K562 (cell line): ENCODE data around the gene OMG. TPM values are rescaled to one million over a fixed set of nuclear protein-coding genes. Genes with fewer than 3 reads are reported as not detected.
A peak's percentile ranks its signal among the peaks of the same experiment; 100 is the strongest.

Source experiments
- ARNT ChIP-seq, 2 experiments: fragments of 450-650 bp; IDR thresholded peaks; 2 replicates each; pipeline ENCODE4 v1.6.1; 2016; ENCODE audit warnings: mild to moderate bottlenecking in 1 of 2
- BACH1 ChIP-seq: fragments of 200-800 bp; sonication (Bioruptor generic); IDR thresholded peaks from 2 replicates; pipeline ENCODE4 v1.6.1; 2016; ENCODE audit warnings: missing genetic modification characterization, missing compliant biosample characterization
- BCOR ChIP-seq: fragments of 450-650 bp; IDR thresholded peaks from 2 replicates; pipeline ENCODE4 v1.6.1; 2016
- CAMTA2 ChIP-seq: fragments of 250-450 bp; sonication (Bioruptor Pico); conservative IDR thresholded peaks from 2 replicates; pipeline ENCODE4 v1.5.1; 2022
- CBFA2T3 ChIP-seq: fragments of 450-650 bp; IDR thresholded peaks from 2 replicates; pipeline ENCODE4 v1.6.1; 2017
- CCNT2 ChIP-seq: IDR thresholded peaks from 2 replicates; pipeline ENCODE4 v1.6.1; 2011; ENCODE audit warnings: borderline replicate concordance, low read depth, mild to moderate bottlenecking, moderate library complexity, mixed read lengths, low read length; ENCODE audit not compliant: insufficient read length; ENCODE audit errors: extremely low read depth
- DPF2 ChIP-seq: fragments of 450-650 bp; IDR thresholded peaks from 2 replicates; pipeline ENCODE4 v1.6.1; 2016
- FOSL1 ChIP-seq: fragments of 200-800 bp; sonication (Bioruptor generic); conservative IDR thresholded peaks from 2 replicates; pipeline ENCODE4 v1.6.1; 2016; ENCODE audit warnings: missing genetic modification characterization, missing compliant biosample characterization
- FOXK2 ChIP-seq, 2 experiments: fragments of 450-650 bp; IDR thresholded peaks in 1 of 2; conservative IDR thresholded peaks in 1 of 2; 2 replicates each; pipeline ENCODE4 v1.6.1; 2016; ENCODE audit warnings: low read depth in 2 of 2, mild to moderate bottlenecking in 1 of 2
- GTF2A2 ChIP-seq: IDR thresholded peaks from 2 replicates; pipeline ENCODE4 v1.6.1; 2016; ENCODE audit warnings: mild to moderate bottlenecking, missing genetic modification characterization, missing compliant biosample characterization
- HDAC2 ChIP-seq: fragments of 450-650 bp; IDR thresholded peaks from 2 replicates; pipeline ENCODE4 v1.6.1; 2016; ENCODE audit warnings: mild to moderate bottlenecking
- KLF13 ChIP-seq: fragments of 450-650 bp; IDR thresholded peaks from 2 replicates; pipeline ENCODE4 v1.6.1; 2016; ENCODE audit warnings: missing genetic modification characterization, low read depth, mild to moderate bottlenecking, missing compliant biosample characterization, moderate library complexity, borderline replicate concordance
- LARP7 ChIP-seq: fragments of 450-650 bp; IDR thresholded peaks from 2 replicates; pipeline ENCODE4 v1.6.1; 2016
- MAFF ChIP-seq: IDR thresholded peaks from 2 replicates; pipeline ENCODE4 v1.6.1; 2012; ENCODE audit warnings: low read length, improper control_type of control experiment
- NCOA6 ChIP-seq: fragments of 450-650 bp; IDR thresholded peaks from 2 replicates; pipeline ENCODE4 v1.6.1; 2017; ENCODE audit warnings: mild to moderate bottlenecking
- NCOR1 ChIP-seq: fragments of 450-650 bp; IDR thresholded peaks from 2 replicates; pipeline ENCODE4 v1.6.1; 2016; ENCODE audit warnings: mild to moderate bottlenecking, moderate library complexity
- NFRKB ChIP-seq: fragments of 450-650 bp; IDR thresholded peaks from 2 replicates; pipeline ENCODE4 v1.6.1; 2016; ENCODE audit warnings: low read depth
- POLR2AphosphoS5 ChIP-seq: IDR thresholded peaks from 2 replicates; pipeline ENCODE4 v1.6.1; 2011; ENCODE audit warnings: mild to moderate bottlenecking, low read depth, low read length, moderate library complexity; ENCODE audit not compliant: control insufficient read depth, insufficient read depth
- PTRF ChIP-seq: fragments of 450-650 bp; IDR thresholded peaks from 2 replicates; pipeline ENCODE4 v1.6.1; 2016; ENCODE audit warnings: mild to moderate bottlenecking, missing genetic modification characterization, missing compliant biosample characterization
- RCOR1 ChIP-seq, 2 experiments: IDR thresholded peaks; 2 replicates each; pipeline ENCODE4 v1.6.1; 2012; ENCODE audit warnings: low read depth in 2 of 2, low read length in 2 of 2, borderline replicate concordance in 1 of 2, improper control_type of control experiment in 1 of 2
- SMARCA4 ChIP-seq: fragments of 450-650 bp; IDR thresholded peaks from 2 replicates; pipeline ENCODE4 v1.6.1; 2016
- ZKSCAN8 ChIP-seq: fragments of 200-800 bp; sonication (Bioruptor generic); IDR thresholded peaks from 2 replicates; pipeline ENCODE4 v1.6.1; 2016; ENCODE audit warnings: missing genetic modification characterization, missing compliant biosample characterization
- ZNF174 ChIP-seq: fragments of 250-450 bp; sonication (Bioruptor Pico); IDR thresholded peaks from 2 replicates; pipeline ENCODE4 v1.4.0; 2020; ENCODE audit warnings: mild to moderate bottlenecking
- polyA plus RNA-seq, 8 experiments: library from polyadenylated mRNA; depleted of rRNA in 4 of 8; stranded (reverse) in 5 of 8; unstranded in 3 of 8; fragments of >200 nt; fragmentation: Nextera tagmentation in 2 of 8; fragmentation: Illumina TruSeq in 1 of 8; extraction: Ambion mirVana in 2 of 8; extraction: Trizol in 1 of 8; gene quantifications; 2 replicates each; pipeline versions ENCODE4 v1.2.1 to v1.2.3, GENCODE V29; 2011 to 2014; ENCODE audit warnings: inconsistent platforms in 1 of 8, missing spikeins in 1 of 8
- total RNA-seq, 7 experiments: library from RNA; depleted of rRNA in 6 of 7; stranded (reverse); fragments of >200 nt in 6 of 7; fragmentation: Illumina TruSeq in 2 of 7; extraction: Trizol in 2 of 7; gene quantifications; 2 replicates each; pipeline versions ENCODE4 v1.2.1 to v1.2.3, GENCODE V29; 2011 to 2021; ENCODE audit warnings: low replicate concordance in 1 of 7
- TF ChIP-seq, protein P1 (sequence below): sonication (generic); formaldehyde crosslinking; IDR thresholded peaks from 2 replicates; pipeline ENCODE4 v1.8.0; 2022; ENCODE audit warnings: missing genetic modification reagents, mild to moderate bottlenecking, borderline replicate concordance
- TF ChIP-seq, protein P2 (sequence below): IDR thresholded peaks from 2 replicates; pipeline ENCODE4 v1.6.1; 2014; ENCODE audit warnings: antibody characterized with exemption
- TF ChIP-seq, protein P3 (sequence below): fragments of 450-650 bp; IDR thresholded peaks from 2 replicates; pipeline ENCODE4 v1.6.1; 2017; ENCODE audit warnings: antibody characterized with exemption

The OMG gene
- total and polyA plus RNA-seq, 9 of the 15 experiments (the other 6 are each of a cell fraction or from before 2014, with no cell fraction given), result 0.41 TPM; not detected in 8

DNA sequence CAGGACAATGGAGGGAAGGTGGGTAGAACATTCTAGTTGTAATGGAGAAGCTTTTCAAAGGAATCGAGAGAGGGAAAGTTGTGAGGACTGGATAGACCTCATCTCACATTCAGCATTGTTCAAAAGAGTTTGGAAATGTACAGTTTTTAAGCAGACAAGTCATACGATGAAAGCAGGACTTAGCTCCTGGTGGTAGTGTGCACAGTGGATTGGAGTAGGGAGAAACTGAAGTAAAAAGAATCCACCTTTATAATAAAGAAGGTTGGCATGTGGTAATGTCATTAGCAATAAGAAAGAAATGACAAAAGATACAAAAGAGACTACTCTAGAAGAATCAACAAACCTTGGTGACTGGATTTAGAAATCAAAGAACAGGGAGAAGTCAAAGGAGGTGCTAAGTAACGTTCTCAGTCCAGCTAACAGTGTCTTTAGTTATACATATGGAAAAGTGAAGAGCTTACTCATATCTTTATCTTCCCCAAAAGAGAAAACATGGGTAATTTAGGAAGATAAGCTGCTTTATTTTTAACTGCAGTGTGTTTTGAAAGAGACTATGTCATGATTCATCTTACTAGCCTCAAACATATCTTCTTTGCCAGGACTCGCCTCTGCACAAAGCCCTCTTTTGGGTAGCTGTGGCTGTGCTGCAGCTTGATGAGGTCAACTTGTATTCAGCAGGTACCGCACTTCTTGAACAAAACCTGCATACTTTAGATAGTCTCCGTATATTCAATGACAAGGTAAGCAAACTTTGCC is 43.0 kb upstream of the OMG start (continued):
- TF ChIP-seq POLR2AphosphoS5 (peak; percentile 70; the same call in 1 of the 2 replicates), SMARCA4 (peak; percentile 94), ARNT (IDR thresholded peaks at IDR 0.05) (peak in 1 of 2 experiments; percentile 72; a peak in 1 of 4 replicates), GTF2A2 (no peak), NCOR1 (peak; percentile 87), BACH1 (tag) (peak; percentile 67; the same call in 1 of the 2 replicates), LARP7 (no peak), CCNT2 (peak; percentile 56), CBFA2T3 (peak; percentile 95), PTRF (tag) (no peak), NFRKB (no peak), FOXK2 (conservative IDR thresholded peaks at IDR 0.05 in 1 of 2, IDR thresholded peaks at IDR 0.05 in 1 of 2; ENCODE audit: low read depth in 2 of 2) (peak; percentile 59 to 67), FOSL1 (tag) (peak; percentile 98), RCOR1 (IDR thresholded peaks at IDR 0.05; ENCODE audit: borderline replicate concordance in 1 of 2, low read depth in 2 of 2, low read length in 2 of 2) (peak in 1 of 2 experiments; percentile 94; a peak in 2 of 4 replicates), ZKSCAN8 (CRISPR knock-in tag) (peak; percentile 97), ZNF174 (CRISPR knock-in tag) (no peak), HDAC2 (peak; percentile 86; the same call in 1 of the 2 replicates), BCOR (peak; percentile 25; the same call in 1 of the 2 replicates), MAFF (peak; percentile 17; the same call in 1 of the 2 replicates), NCOA6 (no peak), KLF13 (tag) (no peak), CAMTA2 (CRISPR knock-in tag) (no peak), DPF2 (peak; percentile 95)
- TF ChIP-seq, protein P1, sequence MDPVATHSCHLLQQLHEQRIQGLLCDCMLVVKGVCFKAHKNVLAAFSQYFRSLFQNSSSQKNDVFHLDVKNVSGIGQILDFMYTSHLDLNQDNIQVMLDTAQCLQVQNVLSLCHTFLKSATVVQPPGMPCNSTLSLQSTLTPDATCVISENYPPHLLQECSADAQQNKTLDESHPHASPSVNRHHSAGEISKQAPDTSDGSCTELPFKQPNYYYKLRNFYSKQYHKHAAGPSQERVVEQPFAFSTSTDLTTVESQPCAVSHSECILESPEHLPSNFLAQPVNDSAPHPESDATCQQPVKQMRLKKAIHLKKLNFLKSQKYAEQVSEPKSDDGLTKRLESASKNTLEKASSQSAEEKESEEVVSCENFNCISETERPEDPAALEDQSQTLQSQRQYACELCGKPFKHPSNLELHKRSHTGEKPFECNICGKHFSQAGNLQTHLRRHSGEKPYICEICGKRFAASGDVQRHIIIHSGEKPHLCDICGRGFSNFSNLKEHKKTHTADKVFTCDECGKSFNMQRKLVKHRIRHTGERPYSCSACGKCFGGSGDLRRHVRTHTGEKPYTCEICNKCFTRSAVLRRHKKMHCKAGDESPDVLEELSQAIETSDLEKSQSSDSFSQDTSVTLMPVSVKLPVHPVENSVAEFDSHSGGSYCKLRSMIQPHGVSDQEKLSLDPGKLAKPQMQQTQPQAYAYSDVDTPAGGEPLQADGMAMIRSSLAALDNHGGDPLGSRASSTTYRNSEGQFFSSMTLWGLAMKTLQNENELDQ, result no peak
- TF ChIP-seq, protein P2, sequence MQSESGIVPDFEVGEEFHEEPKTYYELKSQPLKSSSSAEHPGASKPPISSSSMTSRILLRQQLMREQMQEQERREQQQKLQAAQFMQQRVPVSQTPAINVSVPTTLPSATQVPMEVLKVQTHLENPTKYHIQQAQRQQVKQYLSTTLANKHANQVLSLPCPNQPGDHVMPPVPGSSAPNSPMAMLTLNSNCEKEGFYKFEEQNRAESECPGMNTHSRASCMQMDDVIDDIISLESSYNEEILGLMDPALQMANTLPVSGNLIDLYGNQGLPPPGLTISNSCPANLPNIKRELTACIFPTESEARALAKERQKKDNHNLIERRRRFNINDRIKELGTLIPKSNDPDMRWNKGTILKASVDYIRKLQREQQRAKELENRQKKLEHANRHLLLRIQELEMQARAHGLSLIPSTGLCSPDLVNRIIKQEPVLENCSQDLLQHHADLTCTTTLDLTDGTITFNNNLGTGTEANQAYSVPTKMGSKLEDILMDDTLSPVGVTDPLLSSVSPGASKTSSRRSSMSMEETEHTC, result no peak
- TF ChIP-seq, protein P3, sequence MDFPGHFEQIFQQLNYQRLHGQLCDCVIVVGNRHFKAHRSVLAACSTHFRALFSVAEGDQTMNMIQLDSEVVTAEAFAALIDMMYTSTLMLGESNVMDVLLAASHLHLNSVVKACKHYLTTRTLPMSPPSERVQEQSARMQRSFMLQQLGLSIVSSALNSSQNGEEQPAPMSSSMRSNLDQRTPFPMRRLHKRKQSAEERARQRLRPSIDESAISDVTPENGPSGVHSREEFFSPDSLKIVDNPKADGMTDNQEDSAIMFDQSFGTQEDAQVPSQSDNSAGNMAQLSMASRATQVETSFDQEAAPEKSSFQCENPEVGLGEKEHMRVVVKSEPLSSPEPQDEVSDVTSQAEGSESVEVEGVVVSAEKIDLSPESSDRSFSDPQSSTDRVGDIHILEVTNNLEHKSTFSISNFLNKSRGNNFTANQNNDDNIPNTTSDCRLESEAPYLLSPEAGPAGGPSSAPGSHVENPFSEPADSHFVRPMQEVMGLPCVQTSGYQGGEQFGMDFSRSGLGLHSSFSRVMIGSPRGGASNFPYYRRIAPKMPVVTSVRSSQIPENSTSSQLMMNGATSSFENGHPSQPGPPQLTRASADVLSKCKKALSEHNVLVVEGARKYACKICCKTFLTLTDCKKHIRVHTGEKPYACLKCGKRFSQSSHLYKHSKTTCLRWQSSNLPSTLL, result no peak
